ENCODE data around the gene SLC38A6. TPM values are rescaled to one million over a fixed set of nuclear protein-coding genes. Genes with fewer than 3 reads are reported as not detected.

The SLC38A6 gene
- total and polyA plus RNA-seq, 10 of the 15 experiments (the other 5 are each of a cell fraction or from before 2014, with no cell fraction given), result 2.0 to 7.0 (median 3.7) TPM

DNA sequence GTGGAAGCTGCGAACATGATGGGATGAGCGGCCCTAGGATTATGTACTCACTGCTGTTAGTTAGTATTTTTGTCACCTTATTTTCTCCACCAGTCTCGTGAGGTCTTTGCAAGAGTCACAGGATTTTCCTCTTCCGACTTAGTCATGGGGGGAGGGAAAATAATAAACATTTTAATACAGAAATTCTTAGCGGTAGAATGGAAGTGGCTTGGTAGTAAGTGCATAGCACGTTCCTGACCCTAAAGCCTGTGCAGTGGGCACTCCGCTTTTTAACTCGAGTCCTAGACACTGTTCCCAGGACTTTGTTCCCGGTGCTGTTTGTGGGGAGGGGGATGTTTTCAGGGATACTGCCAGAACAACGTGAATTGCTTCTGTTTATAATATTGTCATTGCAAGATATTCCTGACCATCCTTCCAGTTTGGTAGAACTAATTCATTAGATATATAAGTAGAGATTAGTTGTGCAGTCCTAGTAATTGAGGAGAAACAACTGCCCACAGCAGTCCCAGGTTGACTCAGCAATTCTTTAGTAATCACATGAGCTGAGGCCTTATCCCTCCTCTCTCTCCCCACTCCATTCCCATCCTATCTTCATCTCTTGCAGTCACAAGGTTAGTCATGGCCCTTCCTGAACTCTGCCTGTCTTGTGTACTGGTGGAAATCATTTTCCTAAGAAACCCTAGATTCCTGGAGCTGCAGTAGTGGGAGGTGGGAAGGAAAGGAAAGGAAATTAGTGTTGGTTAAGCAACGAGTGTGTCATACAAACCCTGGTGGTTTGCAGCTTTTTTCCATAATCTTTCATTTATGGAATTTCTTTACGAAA lies 799 bp downstream of the SLC38A6 start:
- TF ChIP-seq ZZZ3 (IDR thresholded peaks at IDR 0.05; ENCODE audit: control insufficient read depth, insufficient read length, low read depth) (no peak), EGR1 (IDR thresholded peaks at IDR 0.05; ENCODE audit: borderline replicate concordance in 1 of 2, low read depth in 2 of 2, low read length in 2 of 2) (no peak), MTA2 (IDR thresholded peaks at IDR 0.05; ENCODE audit: low read depth) (0 out of 2 replicates have a peak, but pooled peaks have one; percentile 10), RUNX3 (IDR thresholded peaks at IDR 0.05; ENCODE audit: low read length) (peak; percentile 29; the same call in 1 of the 2 replicates), MTA3 (IDR thresholded peaks at IDR 0.05; ENCODE audit: borderline replicate concordance, low read length) (no peak), IRF4 (IDR thresholded peaks at IDR 0.05; ENCODE audit: low read depth, low read length) (0 out of 2 replicates have a peak, but pooled peaks have one; percentile 32), RFX5 (IDR thresholded peaks at IDR 0.05; ENCODE audit: low read depth, low read length) (no peak), BACH1 (IDR thresholded peaks at IDR 0.05; ENCODE audit: borderline replicate concordance) (peak; percentile 74; the same call in 1 of the 2 replicates), STAT1 (conservative IDR thresholded peaks at IDR 0.05) (no peak), MXI1 (IDR thresholded peaks at IDR 0.05; ENCODE audit: low read depth, low read length) (no peak), IKZF2 (IDR thresholded peaks at IDR 0.05) (peak in 1 of 2 experiments; percentile 39; a peak in 1 of 4 replicates), CBX5 (IDR thresholded peaks at IDR 0.05; ENCODE audit: low read depth) (no peak), HDGF (IDR thresholded peaks at IDR 0.05) (no peak), HCFC1 (IDR thresholded peaks at IDR 0.05; ENCODE audit: low read length) (no peak), HDAC2 (IDR thresholded peaks at IDR 0.05) (no peak), GATAD2B (conservative IDR thresholded peaks at IDR 0.05; ENCODE audit: low read depth) (no peak), EED (IDR thresholded peaks at IDR 0.05; ENCODE audit: low read depth) (0 out of 2 replicates have a peak, but pooled peaks have one; percentile 34)
- TF ChIP-seq, protein P1, sequence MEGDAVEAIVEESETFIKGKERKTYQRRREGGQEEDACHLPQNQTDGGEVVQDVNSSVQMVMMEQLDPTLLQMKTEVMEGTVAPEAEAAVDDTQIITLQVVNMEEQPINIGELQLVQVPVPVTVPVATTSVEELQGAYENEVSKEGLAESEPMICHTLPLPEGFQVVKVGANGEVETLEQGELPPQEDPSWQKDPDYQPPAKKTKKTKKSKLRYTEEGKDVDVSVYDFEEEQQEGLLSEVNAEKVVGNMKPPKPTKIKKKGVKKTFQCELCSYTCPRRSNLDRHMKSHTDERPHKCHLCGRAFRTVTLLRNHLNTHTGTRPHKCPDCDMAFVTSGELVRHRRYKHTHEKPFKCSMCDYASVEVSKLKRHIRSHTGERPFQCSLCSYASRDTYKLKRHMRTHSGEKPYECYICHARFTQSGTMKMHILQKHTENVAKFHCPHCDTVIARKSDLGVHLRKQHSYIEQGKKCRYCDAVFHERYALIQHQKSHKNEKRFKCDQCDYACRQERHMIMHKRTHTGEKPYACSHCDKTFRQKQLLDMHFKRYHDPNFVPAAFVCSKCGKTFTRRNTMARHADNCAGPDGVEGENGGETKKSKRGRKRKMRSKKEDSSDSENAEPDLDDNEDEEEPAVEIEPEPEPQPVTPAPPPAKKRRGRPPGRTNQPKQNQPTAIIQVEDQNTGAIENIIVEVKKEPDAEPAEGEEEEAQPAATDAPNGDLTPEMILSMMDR (IDR thresholded peaks at IDR 0.05 in 2 of 3, conservative IDR thresholded peaks at IDR 0.05 in 1 of 3; ENCODE audit: control insufficient read depth in 2 of 3, extremely low read depth in 1 of 3, insufficient read depth in 1 of 3, low read depth in 3 of 3, low read length in 3 of 3), result no peak
- TF ChIP-seq, protein P2, sequence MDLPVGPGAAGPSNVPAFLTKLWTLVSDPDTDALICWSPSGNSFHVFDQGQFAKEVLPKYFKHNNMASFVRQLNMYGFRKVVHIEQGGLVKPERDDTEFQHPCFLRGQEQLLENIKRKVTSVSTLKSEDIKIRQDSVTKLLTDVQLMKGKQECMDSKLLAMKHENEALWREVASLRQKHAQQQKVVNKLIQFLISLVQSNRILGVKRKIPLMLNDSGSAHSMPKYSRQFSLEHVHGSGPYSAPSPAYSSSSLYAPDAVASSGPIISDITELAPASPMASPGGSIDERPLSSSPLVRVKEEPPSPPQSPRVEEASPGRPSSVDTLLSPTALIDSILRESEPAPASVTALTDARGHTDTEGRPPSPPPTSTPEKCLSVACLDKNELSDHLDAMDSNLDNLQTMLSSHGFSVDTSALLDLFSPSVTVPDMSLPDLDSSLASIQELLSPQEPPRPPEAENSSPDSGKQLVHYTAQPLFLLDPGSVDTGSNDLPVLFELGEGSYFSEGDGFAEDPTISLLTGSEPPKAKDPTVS (IDR thresholded peaks at IDR 0.05; ENCODE audit: low read depth, low read length), result no peak
- ChIA-PET POLR2A (no interaction called here), RAD21 (ENCODE audit: unreplicated experiment) (interaction anchor here (0.8 to 1.1 kb wide), 2 partner anchors 223 to 230 kb away, joined by 3 read pairs; no protein-coding TSS in a partner anchor), CTCF (interaction anchor here (0.6 to 1.5 kb wide), 5 partner anchors 30 to 577 kb away, joined by 3 read pairs; no protein-coding TSS in a partner anchor), SMC1A (ENCODE audit: uncharacterized antibody, unreplicated experiment) (interaction anchor here (0.6 to 2.0 kb wide), 4 partner anchors 12 to 322 kb away, joined by 3 to 7 read pairs (median 4); no protein-coding TSS in a partner anchor)
- no TSS peak for BruUV-seq (replicated peaks)
- 4% methylated on average over 12 of the region's 12 CpGs for WGBS (ENCODE audit: insufficient coverage, insufficient replicate concordance, low lambda C conversion rate, missing lambda C conversion rate)
- in situ Hi-C loops (cut with MboI) (no loop called here), intact Hi-C loops (cut with micrococcal nuclease; ENCODE audit: unreplicated experiment) (loop anchor here (5.0 kb wide), 2 partner anchors 205 to 325 kb away; no protein-coding TSS in a partner anchor)
- Histone ChIP-seq H3K27ac (ENCODE audit: control insufficient read depth, insufficient read depth) (peak overlapping the region; percentile 81), H2AFZ (ENCODE audit: control insufficient read depth, low read depth, low read length) (peak overlapping the region; percentile 98), H3K36me3 (ENCODE audit: control insufficient read depth in 2 of 2, insufficient read depth in 2 of 2, low read length in 1 of 2) (no peaks in the 10 kb centered on the region), H4K20me1 (ENCODE audit: control insufficient read depth, insufficient read depth) (no peaks in the 10 kb centered on the region), H3K4me1 (ENCODE audit: control insufficient read depth, insufficient read depth, low read length) (0 out of 2 replicates have a peak, but pooled peaks cover 3% of the 10 kb centered on the region), H3K79me2 (ENCODE audit: control insufficient read depth, insufficient read depth, low read length) (peaks cover 18% of the 10 kb centered on the region), H3K4me2 (ENCODE audit: control insufficient read depth, insufficient read depth) (peak overlapping the region; percentile 95), H3K9ac (ENCODE audit: control insufficient read depth, insufficient read depth, low read length) (peak overlapping the region; percentile 83), H3K4me3 (peak overlapping the region; percentile 81), H3K27me3 (replicated peaks in 1 of 2; ENCODE audit: control insufficient read depth in 2 of 2, insufficient read depth in 2 of 2, low read length in 1 of 2) (no peaks in the 10 kb centered on the region), H3K9me3 (replicated peaks; ENCODE audit: control insufficient read depth, insufficient read depth, low read length) (no peaks in the 10 kb centered on the region)
- ATAC-seq (peak; percentile 45), DNase-seq (ENCODE audit: low read depth, low spot score) (peak; percentile 5), FAIRE-seq (no peak)
